GM21619 (cell line): Measurements from ENCODE around the gene CNNM2.
"Not testable (repeated sequence)": the region's sequence is repeated elsewhere in the genome, so short reads cannot be mapped to it uniquely, and the experiment has no call there.

Experiments
- ATAC-seq: cut with Tn5 transposase; IDR thresholded peaks from one replicate; pipeline ENCODE4 v1.9.1; 2021; ENCODE audit not compliant: unreplicated experiment

CNNM2 gene

DNA sequence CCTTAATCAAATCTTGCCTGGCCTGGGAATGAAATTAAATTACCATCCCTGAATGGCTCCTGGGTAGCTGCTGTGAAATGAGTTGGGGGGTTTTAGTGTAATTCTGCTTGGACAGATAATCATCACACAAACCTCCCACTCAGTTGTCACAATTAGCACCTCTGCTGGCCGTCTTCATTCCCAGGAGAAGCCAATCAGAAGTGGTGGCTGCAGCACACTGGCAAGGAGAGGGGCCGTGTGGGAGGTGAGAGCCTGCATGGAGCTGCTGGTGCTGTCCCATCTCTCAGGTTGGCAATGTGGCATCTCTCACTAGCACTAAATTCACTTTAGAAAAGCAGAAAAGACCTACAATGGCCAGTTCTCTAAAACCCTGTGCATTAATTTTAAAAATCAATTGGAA is 182.5 kb downstream of the CNNM2 start:
- no peak for ATAC-seq

- ATAC-seq = no peak
These were observed 184.1 kb downstream of the CNNM2 start for GRCh38 chr10:103102195-103102594.

DNA sequence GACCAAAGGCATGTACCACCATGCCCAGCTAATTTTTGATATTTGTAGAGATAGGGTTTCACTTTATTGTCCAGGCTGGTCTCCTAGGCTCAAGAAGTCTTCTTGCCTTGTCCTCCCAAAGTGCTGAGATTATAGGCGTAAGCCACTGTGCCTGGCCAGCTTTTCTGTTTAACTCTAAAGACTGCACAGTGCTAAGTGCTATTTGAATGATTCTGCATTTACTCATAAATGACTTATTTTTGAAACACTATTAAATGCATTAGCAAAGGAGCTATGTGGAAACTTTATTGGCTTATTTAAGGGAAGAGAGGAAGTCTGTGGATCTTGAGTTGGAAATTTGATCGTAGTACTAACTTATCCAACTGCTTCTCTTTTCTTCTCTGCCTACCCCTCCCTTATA is 185.9 kb downstream of the CNNM2 start:
- ATAC-seq = no peak

- ATAC-seq = no peak
These were observed 186.6 kb downstream of the CNNM2 start for GRCh38 chr10:103104721-103105120.

DNA sequence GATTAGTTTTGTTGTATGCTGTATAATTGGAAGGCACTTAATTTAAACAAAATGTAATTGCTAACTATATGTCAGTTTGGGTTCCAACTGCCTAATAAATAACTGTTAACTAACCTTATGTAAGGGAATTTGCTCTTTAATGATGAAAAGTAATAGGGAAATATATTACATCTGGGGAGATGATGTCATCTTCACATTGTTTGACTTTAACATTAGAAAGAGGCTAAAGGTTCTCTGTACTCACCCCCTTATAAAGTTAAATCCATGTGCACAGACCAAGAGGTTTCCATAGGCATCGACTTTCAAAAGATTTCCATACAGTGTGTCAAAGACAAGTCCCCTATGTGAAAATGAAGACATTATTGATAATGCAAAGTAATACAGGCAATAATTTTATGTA is 187.4 kb downstream of the CNNM2 start:
- ATAC-seq = no peak

DNA sequence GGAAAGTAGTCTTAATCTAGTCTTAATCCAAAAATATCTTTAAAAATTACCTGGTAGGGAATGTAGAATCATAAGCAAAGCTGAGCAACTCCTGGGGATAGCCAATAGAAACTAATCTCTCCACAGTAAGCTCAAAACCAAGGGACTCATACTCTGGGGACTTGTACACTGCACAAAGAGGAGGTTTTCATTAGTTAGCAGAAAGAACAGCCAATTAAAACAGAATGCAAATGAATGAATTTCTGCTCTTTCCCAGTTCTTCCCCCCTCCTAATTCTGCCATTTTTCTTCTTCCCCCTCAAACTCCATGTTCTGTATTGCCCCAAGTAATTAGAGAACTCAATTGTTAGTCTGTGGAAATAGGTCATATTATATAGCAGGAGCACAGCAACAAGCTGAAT is 188.4 kb downstream of the CNNM2 start:
- ATAC-seq = no peak

GRCh38 chr10:103109821-103110220 is 191.7 kb downstream of the CNNM2 start:
- no peak for ATAC-seq

- ATAC-seq = no peak
These were observed 192.3 kb downstream of the CNNM2 start for GRCh38 chr10:103110407-103110806.

GRCh38 chr10:103111031-103111917 is 193.2 kb downstream of the CNNM2 start:
- peak; percentile 62 for ATAC-seq

DNA sequence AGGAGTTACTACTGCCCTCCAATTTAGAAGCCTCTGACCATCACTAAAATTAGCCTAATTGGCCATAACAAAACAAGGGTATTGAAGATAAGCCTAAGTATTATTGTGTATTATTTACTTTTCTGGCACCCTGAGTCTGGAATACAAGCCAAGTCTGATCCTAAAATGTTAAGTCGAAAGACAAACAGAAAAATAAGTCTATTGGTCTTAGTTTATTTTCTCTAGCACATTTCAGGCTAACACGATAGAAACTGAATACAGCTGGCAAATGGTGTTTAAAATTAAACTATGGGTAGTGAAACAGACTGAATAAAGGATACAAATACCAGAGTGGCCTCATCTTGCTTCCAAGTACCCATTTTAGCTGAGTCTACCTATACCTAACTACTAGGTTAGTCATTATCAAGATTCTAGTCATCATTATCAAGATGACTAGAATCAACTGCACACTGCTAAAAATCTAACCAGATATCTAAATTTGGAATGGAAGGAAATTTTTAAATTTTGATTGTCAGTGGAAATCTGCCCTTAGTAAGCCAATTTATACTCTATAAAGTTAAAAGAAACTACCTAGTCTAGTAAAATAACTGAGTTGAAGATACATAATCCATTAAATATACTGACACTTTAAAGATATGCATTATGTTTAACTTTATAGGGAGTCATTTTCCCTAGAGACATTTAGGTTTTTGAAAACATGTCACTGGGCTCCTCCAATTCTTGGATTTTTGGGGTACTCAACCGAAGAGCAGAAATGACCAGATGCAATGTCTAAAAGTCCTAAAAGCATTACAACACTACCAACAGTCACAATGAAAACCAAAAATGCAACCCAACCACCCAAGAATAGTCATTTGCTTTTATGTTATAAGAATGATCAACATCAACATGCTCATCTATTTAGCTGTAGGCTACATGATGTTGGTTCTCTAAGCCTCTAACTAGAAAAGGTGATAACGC is 194.1 kb downstream of the CNNM2 start:
- peak; percentile 65 for ATAC-seq

- no peak for ATAC-seq
These were observed 196.8 kb downstream of the CNNM2 start for GRCh38 chr10:103114876-103115275.

- no peak for ATAC-seq
These were observed 199.2 kb downstream of the CNNM2 start for GRCh38 chr10:103117247-103117646.

DNA sequence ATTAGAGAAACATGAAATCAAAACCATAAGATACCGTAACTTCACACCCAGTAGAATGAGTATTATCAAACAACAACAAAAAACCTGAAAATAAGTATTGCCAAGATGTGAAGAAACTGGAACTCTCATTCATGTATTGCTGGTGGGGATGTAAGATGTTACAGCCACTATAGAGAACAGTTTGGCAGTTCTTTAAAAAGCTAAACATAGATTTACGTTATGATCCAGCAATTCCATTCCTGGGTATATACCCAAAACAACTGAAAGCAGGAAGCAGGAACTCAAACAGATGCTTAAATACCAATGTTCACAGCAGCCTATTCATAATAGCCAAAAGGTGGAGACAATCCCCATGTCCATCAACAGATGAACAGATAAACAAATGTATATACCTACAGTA is 202.5 kb downstream of the CNNM2 start:
- no peak for ATAC-seq

GRCh38 chr10:103120977-103121735 is 203.1 kb downstream of the CNNM2 start:
- no peak for ATAC-seq

DNA sequence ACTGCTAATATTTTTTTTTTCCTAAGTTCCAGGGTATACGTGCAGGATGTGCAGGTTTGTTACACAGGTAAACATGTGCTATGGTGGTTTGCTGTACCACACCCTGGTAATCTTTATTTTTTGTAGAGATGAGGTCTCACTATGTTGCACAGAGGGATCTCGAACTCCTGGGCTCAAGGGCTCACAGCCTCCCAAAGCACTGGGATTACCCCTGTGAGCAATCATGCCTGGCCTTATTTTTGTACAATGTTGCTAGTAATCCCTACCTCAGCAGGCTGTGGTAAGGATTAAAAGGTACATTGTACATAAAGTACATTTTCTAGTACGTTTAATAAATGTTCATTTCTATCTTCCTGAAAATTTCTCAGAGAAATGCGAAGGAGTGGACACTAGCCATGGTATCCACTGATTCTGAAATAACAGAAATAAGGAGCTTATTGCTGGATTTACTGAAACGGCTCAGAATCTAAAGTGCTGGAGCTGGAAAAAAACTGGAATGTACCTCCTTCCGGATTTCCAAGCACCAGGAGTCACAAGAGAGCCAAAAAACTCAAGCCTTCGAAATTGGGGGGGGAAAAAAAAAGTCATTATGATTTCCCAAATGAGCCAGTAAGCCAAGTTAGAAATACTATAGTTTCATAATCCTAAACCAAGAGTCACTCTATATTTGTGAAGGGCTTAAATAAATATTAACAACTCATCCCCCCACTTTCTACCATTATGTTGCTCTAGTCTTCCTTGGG is 205.4 kb downstream of the CNNM2 start:
- ATAC-seq = no peak

DNA sequence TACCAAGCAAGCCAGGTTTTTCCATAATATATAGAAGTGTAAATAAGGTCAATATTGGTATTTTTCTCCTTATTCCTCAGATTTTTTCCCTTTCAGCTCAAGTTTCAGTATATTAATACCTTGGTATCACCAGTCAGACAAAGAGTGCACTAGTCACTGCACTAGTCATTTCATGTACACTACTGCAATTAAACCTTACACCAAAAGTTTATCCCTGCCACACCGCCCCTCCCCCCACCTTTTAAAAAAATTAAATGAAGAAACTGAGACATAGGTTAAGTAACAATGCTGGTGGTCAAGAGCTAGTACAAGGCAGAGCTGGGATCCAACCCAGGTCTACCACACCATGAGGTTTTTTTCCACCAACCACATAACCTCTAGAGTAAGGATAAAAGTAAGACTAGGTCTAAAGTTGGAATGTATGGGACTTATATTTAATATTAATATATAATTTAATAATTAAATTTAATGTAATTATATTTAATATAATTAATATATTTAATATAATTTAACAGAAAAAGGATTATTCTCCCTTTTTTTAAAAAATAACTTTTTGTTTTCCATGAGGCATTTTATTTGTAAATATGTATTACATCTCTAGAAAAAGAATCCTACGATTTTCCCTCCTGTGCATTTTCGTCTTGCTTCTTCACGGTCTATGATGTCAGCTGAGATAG is 206.5 kb downstream of the CNNM2 start:
- no peak for ATAC-seq

GRCh38 chr10:103125323-103126267 is 207.5 kb downstream of the CNNM2 start:
- ATAC-seq = peak; percentile 84

GRCh38 chr10:103127241-103127640 is 209.1 kb downstream of the CNNM2 start:
- ATAC-seq = no peak

DNA sequence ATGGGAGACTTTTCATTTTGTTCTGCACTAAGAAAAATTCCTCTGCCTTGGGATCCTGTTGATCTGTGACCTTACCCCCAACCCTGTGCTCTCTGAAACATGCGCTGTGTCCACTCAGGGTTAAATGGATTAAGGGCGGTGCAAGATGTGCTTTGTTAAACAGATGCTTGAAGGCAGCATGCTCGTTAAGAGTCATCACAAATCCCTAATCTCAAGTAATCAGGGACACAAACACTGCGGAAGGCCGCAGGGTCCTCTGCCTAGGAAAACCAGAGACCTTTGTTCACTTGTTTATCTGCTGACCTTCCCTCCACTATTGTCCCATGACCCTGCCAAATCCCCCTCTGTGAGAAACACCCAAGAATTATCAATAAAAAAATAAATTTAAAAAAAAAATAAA is 212.1 kb downstream of the CNNM2 start:
- not testable (repeated sequence) for ATAC-seq
